Panc1 (cell line): ENCODE results near the gene CABP4. TPM values are rescaled to one million over a fixed set of nuclear protein-coding genes. Genes with fewer than 3 reads are reported as not detected.

Experiments used
- ATAC-seq: fragments of 200-7000 bp; cut with Tn5 transposase; 2 replicates; pipeline ENCODE4 v1.9.1; 2020; ENCODE audit warnings: mild to moderate bottlenecking, moderate library complexity
- BruUV-seq: library from RNA; stranded (reverse); fragments of 400-500 nt; replicated peaks from 2 replicates; lab custom pipeline; 2021; lab: Mats Ljungman, UMichigan
- CTCF ChIA-PET: fragments of 300-600 bp; sonication (Branson Sonifier 250); formaldehyde crosslinking; loops from one replicate; lab custom pipeline; 2022; ENCODE audit warnings: antibody characterized with exemption; lab: Charles Lee
- POLR2A ChIA-PET: fragments of 300-600 bp; sonication (Branson Sonifier 250); formaldehyde crosslinking; loops from one replicate; lab custom pipeline; 2022; ENCODE audit warnings: antibody characterized with exemption; lab: Charles Lee
- DNase-seq: peaks from one replicate; pipeline ENCODE4 v3.0.0-alpha.2; 2010; ENCODE audit warnings: low read depth, low spot score
- H3K27ac ChIP-seq: 2 replicates; pipeline ENCODE4 v1.5.1; 2011; ENCODE audit warnings: mild to moderate bottlenecking, low read length, inconsistent platforms
- H3K27me3 ChIP-seq: fragments of 200-500 bp; sonication (Bioruptor generic); 2 replicates; pipeline ENCODE4 v1.6.0; 2014; ENCODE audit warnings: low read length, inconsistent platforms; ENCODE audit not compliant: control insufficient read depth, insufficient read depth
- H3K36me3 ChIP-seq: fragments of 200-500 bp; sonication (Bioruptor generic); 2 replicates; pipeline ENCODE4 v1.5.1; 2014; ENCODE audit warnings: inconsistent platforms, mild to moderate bottlenecking, low read length, moderate library complexity; ENCODE audit not compliant: control insufficient read depth, insufficient read depth
- H3K4me1 ChIP-seq: 2 replicates; pipeline ENCODE4 v1.5.1; 2011; ENCODE audit warnings: inconsistent platforms, mild to moderate bottlenecking, low read length, moderate library complexity; ENCODE audit not compliant: control insufficient read depth, insufficient read depth
- H3K4me3 ChIP-seq, 2 experiments: 2 replicates each; pipeline ENCODE4 v1.5.1; 2011 to 2012; ENCODE audit warnings: low read depth in 2 of 2, low read length in 2 of 2, mild to moderate bottlenecking in 2 of 2, inconsistent platforms in 1 of 2, moderate library complexity in 1 of 2
- H3K9me3 ChIP-seq: fragments of 200-500 bp; sonication (Bioruptor generic); 2 replicates; pipeline ENCODE4 v1.5.1; 2014; ENCODE audit warnings: low read depth, mild to moderate bottlenecking, inconsistent platforms, low read length, moderate library complexity; ENCODE audit not compliant: control insufficient read depth, insufficient read depth
- CTCF ChIP-seq: fragments of 450-650 bp; IDR thresholded peaks from 2 replicates; pipeline ENCODE4 v1.5.1; 2017; ENCODE audit warnings: mild to moderate bottlenecking
- POLR2AphosphoS5 ChIP-seq: IDR thresholded peaks from 2 replicates; pipeline ENCODE4 v1.6.1; 2012; ENCODE audit warnings: mild to moderate bottlenecking, low read depth, low read length, moderate library complexity
- SIN3A ChIP-seq: IDR thresholded peaks from 2 replicates; pipeline ENCODE4 v1.6.1; 2012; ENCODE audit warnings: low read depth, mild to moderate bottlenecking, low read length, moderate library complexity, borderline replicate concordance; ENCODE audit not compliant: insufficient read depth
- TCF7L2 ChIP-seq: IDR thresholded peaks from 2 replicates; pipeline ENCODE4 v1.6.1; 2011; ENCODE audit warnings: mild to moderate bottlenecking, low read depth, low read length, inconsistent platforms
- in situ Hi-C: cut with HindIII; loops from 2 replicates; pipeline ENCODE4 v1.10.0; 2016; ENCODE audit warnings: low sequenced_read_pairs, low pct_unique_long_range_greater_than_20kb
- intact Hi-C: fragments of 100-400 bp; cut with micrococcal nuclease; formaldehyde crosslinking; loops from one replicate; pipeline ENCODE4 v1.10.0; 2022; ENCODE audit not compliant: unreplicated experiment
- total RNA-seq: library from RNA; stranded (reverse); gene quantifications from one replicate; pipeline ENCODE4 v1.2.1, GENCODE V29; 2021; ENCODE audit not compliant: unreplicated experiment
- TF ChIP-seq, protein P1 (sequence below), 2 experiments: IDR thresholded peaks; 2 replicates each; pipeline ENCODE4 v1.6.1; 2011 to 2012; ENCODE audit warnings: low read depth in 2 of 2, control low read depth in 1 of 2, low read length in 1 of 2, mild to moderate bottlenecking in 1 of 2, moderate library complexity in 1 of 2; ENCODE audit not compliant: insufficient read depth in 1 of 2

Gene CABP4
- total RNA-seq, 1 experiment from 2014 or later, result not detected

GRCh38 chr11:67468759-67469507 is 13.8 kb downstream of the CABP4 start, which contains the start of gene TMEM134:
Gene TMEM134 (minus strand): TSS chr11:67469251. CDS start chr11:67469192, 59 bp downstream.
- ChIA-PET CTCF (interaction anchor here (0.7 to 1.2 kb wide), 3 partner anchors 67 to 86 kb away, joined by 3 to 9 read pairs (median 7); partner anchors contain the start of gene PPP1CA), POLR2A (interaction anchor here (0.6 kb wide), 1 partner anchor 14 kb away, joined by 3 read pairs; the partner anchor contains the start of gene AIP)
- DNase-seq, result peak; percentile 33
- BruUV-seq, result no TSS peak
- H3K27me3 ChIP-seq, result no peaks in the 10 kb centered on the region
- in situ Hi-C loops (no loop called here), intact Hi-C loops (no loop called here)
- H3K4me3 ChIP-seq, result peak within 1 kb of the TSS; percentile 64 to 88
- H3K9me3 ChIP-seq, result no peaks in the 10 kb centered on the region
- TF ChIP-seq TCF7L2 (no peak), POLR2AphosphoS5 (peak; percentile 89), CTCF (no peak; the same call in 1 of the 2 replicates), SIN3A (peak; percentile 91; the same call in 1 of the 2 replicates)
- TF ChIP-seq, protein P1, sequence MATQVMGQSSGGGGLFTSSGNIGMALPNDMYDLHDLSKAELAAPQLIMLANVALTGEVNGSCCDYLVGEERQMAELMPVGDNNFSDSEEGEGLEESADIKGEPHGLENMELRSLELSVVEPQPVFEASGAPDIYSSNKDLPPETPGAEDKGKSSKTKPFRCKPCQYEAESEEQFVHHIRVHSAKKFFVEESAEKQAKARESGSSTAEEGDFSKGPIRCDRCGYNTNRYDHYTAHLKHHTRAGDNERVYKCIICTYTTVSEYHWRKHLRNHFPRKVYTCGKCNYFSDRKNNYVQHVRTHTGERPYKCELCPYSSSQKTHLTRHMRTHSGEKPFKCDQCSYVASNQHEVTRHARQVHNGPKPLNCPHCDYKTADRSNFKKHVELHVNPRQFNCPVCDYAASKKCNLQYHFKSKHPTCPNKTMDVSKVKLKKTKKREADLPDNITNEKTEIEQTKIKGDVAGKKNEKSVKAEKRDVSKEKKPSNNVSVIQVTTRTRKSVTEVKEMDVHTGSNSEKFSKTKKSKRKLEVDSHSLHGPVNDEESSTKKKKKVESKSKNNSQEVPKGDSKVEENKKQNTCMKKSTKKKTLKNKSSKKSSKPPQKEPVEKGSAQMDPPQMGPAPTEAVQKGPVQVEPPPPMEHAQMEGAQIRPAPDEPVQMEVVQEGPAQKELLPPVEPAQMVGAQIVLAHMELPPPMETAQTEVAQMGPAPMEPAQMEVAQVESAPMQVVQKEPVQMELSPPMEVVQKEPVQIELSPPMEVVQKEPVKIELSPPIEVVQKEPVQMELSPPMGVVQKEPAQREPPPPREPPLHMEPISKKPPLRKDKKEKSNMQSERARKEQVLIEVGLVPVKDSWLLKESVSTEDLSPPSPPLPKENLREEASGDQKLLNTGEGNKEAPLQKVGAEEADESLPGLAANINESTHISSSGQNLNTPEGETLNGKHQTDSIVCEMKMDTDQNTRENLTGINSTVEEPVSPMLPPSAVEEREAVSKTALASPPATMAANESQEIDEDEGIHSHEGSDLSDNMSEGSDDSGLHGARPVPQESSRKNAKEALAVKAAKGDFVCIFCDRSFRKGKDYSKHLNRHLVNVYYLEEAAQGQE (IDR thresholded peaks at IDR 0.05; ENCODE audit: insufficient read depth in 1 of 2, low read depth in 2 of 2, low read length in 1 of 2), result 0 out of 4 replicates have a peak, but pooled peaks of 1 of the 2 experiments have one; percentile 14
- H3K4me1 ChIP-seq, result peaks cover 35% of the 10 kb centered on the region
- H3K36me3 ChIP-seq, result peaks cover 2% of the 10 kb centered on the region; the same call in 1 of the 2 replicates
- H3K27ac ChIP-seq, result peak within 1 kb of the TSS; percentile 95
- peak; percentile 89 for ATAC-seq

DNA sequence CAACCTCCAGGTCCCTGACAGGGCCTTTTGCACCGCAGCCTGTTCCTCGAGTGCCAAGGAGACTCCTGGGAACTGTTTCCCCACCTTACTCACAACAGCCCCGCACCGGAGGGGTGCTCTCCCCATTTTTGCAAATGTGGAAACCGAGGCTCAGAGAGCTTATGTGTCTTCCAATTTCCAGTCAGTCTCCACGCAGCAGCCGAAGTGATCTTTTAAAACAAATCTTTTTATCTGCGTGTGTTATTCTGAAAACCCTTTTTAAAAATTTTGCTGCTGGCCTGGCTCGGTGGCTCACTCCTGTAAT is 14.3 kb downstream of the CABP4 start:
- BruUV-seq, result no TSS peak
- Histone ChIP-seq H3K4me3 (peak overlapping the region; percentile 64 to 88), H3K4me1 (peaks cover 31% of the 10 kb centered on the region), H3K27me3 (no peaks in the 10 kb centered on the region), H3K9me3 (no peaks in the 10 kb centered on the region), H3K36me3 (peaks cover 2% of the 10 kb centered on the region; the same call in 1 of the 2 replicates), H3K27ac (peak overlapping the region; percentile 95)
- POLR2A ChIA-PET, result no interaction called here
- CTCF ChIA-PET, result interaction anchor here (1.2 kb wide), 1 partner anchor 68 kb away, joined by 9 read pairs; the partner anchor contains the start of gene PPP1CA
- DNase-seq (no peak), ATAC-seq (no peak)
- TF ChIP-seq, protein P1 (IDR thresholded peaks at IDR 0.05; ENCODE audit: insufficient read depth in 1 of 2, low read depth in 2 of 2, low read length in 1 of 2), result no peak
- TF ChIP-seq TCF7L2 (no peak), POLR2AphosphoS5 (no peak), CTCF (no peak), SIN3A (no peak)
- intact Hi-C loops, result no loop called here
- in situ Hi-C loops, result no loop called here
